GM12878 (cell line): ENCODE data around the gene PLEKHA7. TPM values are rescaled to one million over a fixed set of nuclear protein-coding genes. Genes with fewer than 3 reads are reported as not detected.
A peak's percentile ranks its signal among the peaks of the same experiment; 100 is the strongest.

Experiments
- ATAC-seq: fragments of 200-7000 bp; cut with Tn5 transposase; 3 replicates; pipeline ENCODE4 v1.9.1; 2020; ENCODE audit warnings: mild to moderate bottlenecking, moderate library complexity
- BruUV-seq: library from RNA; stranded (reverse); fragments of 400-500 nt; replicated peaks from 2 replicates; lab custom pipeline; 2021; lab: Mats Ljungman, UMichigan
- CTCF ChIA-PET: fragments of 300-600 bp; sonication (Branson Sonifier 250); formaldehyde crosslinking; extraction: SDS; loops from one replicate; lab custom pipeline; 2021; ENCODE audit warnings: inconsistent platforms; lab: Yijun Ruan, JAX
- POLR2A ChIA-PET: fragments of 350-600 bp; formaldehyde crosslinking; extraction: SDS; loops from one replicate; lab custom pipeline; 2021; ENCODE audit warnings: inconsistent platforms; lab: Charles Lee
- RAD21 ChIA-PET: fragments of 300-600 bp; sonication (Branson Sonifier 250); formaldehyde crosslinking; loops from one replicate; lab custom pipeline; 2023; ENCODE audit warnings: antibody characterized with exemption; ENCODE audit not compliant: unreplicated experiment; lab: Charles Lee
- SMC1A ChIA-PET: fragments of 300-600 bp; sonication (Branson Sonifier 250); formaldehyde crosslinking; loops from one replicate; lab custom pipeline; 2023; ENCODE audit not compliant: unreplicated experiment, uncharacterized antibody; lab: Charles Lee
- DNase-seq: peaks from one replicate; pipeline ENCODE4 v3.0.0-alpha.2; 2011; ENCODE audit warnings: low read depth, low spot score
- FAIRE-seq: peaks from 3 replicates; lab custom pipeline; 2011; peaks lifted over from hg19 to GRCh38; lab: Jason Lieb, UNC
- H2AFZ ChIP-seq: 2 replicates; pipeline ENCODE4 v1.6.0; 2011; ENCODE audit warnings: low read depth, low read length, control low read depth; ENCODE audit not compliant: control insufficient read depth
- H3K27ac ChIP-seq: 2 replicates; pipeline ENCODE4 v1.5.1; 2011; ENCODE audit warnings: control low read depth; ENCODE audit not compliant: control insufficient read depth, insufficient read depth
- H3K27me3 ChIP-seq, 2 experiments: replicated peaks in 1 of 2; 2 replicates each; pipeline versions ENCODE4 v1.6.0 to v1.6.1; 2011; ENCODE audit warnings: low read length in 1 of 2; ENCODE audit not compliant: control insufficient read depth in 2 of 2, insufficient read depth in 2 of 2
- H3K36me3 ChIP-seq, 2 experiments: 2 replicates each; pipeline ENCODE4 v1.5.1; 2011; ENCODE audit warnings: low read length in 1 of 2; ENCODE audit not compliant: control insufficient read depth in 2 of 2, insufficient read depth in 2 of 2
- H3K4me1 ChIP-seq: 2 replicates; pipeline ENCODE4 v1.6.1; 2011; ENCODE audit warnings: mild to moderate bottlenecking, low read length, moderate library complexity, mixed read lengths; ENCODE audit not compliant: control insufficient read depth, insufficient read depth
- H3K4me2 ChIP-seq: 2 replicates; pipeline ENCODE4 v1.6.0; 2011; ENCODE audit warnings: control low read depth; ENCODE audit not compliant: control insufficient read depth, insufficient read depth
- H3K4me3 ChIP-seq: fragments of 200-600 bp; sonication (generic); 2 replicates; pipeline ENCODE4 v1.5.1; 2016
- H3K79me2 ChIP-seq: 2 replicates; pipeline ENCODE4 v1.6.0; 2011; ENCODE audit warnings: low read length; ENCODE audit not compliant: control insufficient read depth, insufficient read depth
- H3K9ac ChIP-seq: 2 replicates; pipeline ENCODE4 v1.8.0; 2011; ENCODE audit warnings: low read length, control low read depth, mixed read lengths; ENCODE audit not compliant: control insufficient read depth, insufficient read depth
- H3K9me3 ChIP-seq: replicated peaks from 3 replicates; pipeline ENCODE4 v1.5.1; 2011; ENCODE audit warnings: mild to moderate bottlenecking, low read length; ENCODE audit not compliant: control insufficient read depth, insufficient read depth
- H4K20me1 ChIP-seq: 2 replicates; pipeline ENCODE4 v1.6.0; 2011; ENCODE audit not compliant: control insufficient read depth, insufficient read depth
- CBX5 ChIP-seq: sonication (generic); IDR thresholded peaks from 2 replicates; pipeline ENCODE4 v1.6.1; 2016; ENCODE audit warnings: low read depth, moderate library complexity, mild to moderate bottlenecking, inconsistent platforms
- CREM ChIP-seq: IDR thresholded peaks from 2 replicates; pipeline ENCODE4 v1.6.1; 2014; ENCODE audit warnings: antibody characterized with exemption, low read depth
- CTCF ChIP-seq, 3 experiments: IDR thresholded peaks in 2 of 3; conservative IDR thresholded peaks in 1 of 3; 2 replicates each; pipeline ENCODE4 v1.5.1; 2011; ENCODE audit warnings: low read depth in 3 of 3, low read length in 3 of 3, mild to moderate bottlenecking in 3 of 3, control low read depth in 2 of 3, moderate library complexity in 2 of 3, inconsistent platforms in 1 of 3, mixed read lengths in 1 of 3; ENCODE audit not compliant: control insufficient read depth in 2 of 3, insufficient read depth in 1 of 3; ENCODE audit errors: extremely low read depth in 1 of 3
- NR2F1 ChIP-seq: fragments of 450-650 bp; conservative IDR thresholded peaks from 2 replicates; pipeline ENCODE4 v1.6.1; 2017; ENCODE audit warnings: mild to moderate bottlenecking
- RAD51 ChIP-seq: fragments of 450-650 bp; IDR thresholded peaks from 2 replicates; pipeline ENCODE4 v1.6.1; 2016; ENCODE audit warnings: moderate library complexity, mild to moderate bottlenecking, inconsistent platforms
- TCF7 ChIP-seq: IDR thresholded peaks from 2 replicates; pipeline ENCODE4 v1.6.1; 2014; ENCODE audit warnings: antibody characterized with exemption, borderline replicate concordance
- ZNF384 ChIP-seq: IDR thresholded peaks from 2 replicates; pipeline ENCODE4 v1.6.1; 2012; ENCODE audit warnings: low read depth, mild to moderate bottlenecking, low read length, improper control_type of control experiment, borderline replicate concordance
- WGBS: methylation state at CpG from one replicate; pipeline ENCODE4 v1.1.6; 2016; ENCODE audit warnings: low lambda C conversion rate; ENCODE audit not compliant: insufficient replicate concordance, insufficient coverage; ENCODE audit errors: missing lambda C conversion rate; 5-methylcytosine and 5-hydroxymethylcytosine counted together
- in situ Hi-C: fragments of 300-500 bp; cut with MboI; formaldehyde crosslinking; loops from 9 replicates; pipeline ENCODE4 v1.14.3; 2018; ENCODE audit warnings: mixed read lengths
- intact Hi-C: fragments of 100-400 bp; cut with micrococcal nuclease; formaldehyde crosslinking; loops from one replicate; pipeline ENCODE4 v1.14.2; 2022; ENCODE audit not compliant: unreplicated experiment
- polyA plus RNA-seq, 11 experiments: library from polyadenylated mRNA; depleted of rRNA in 4 of 11; unstranded in 6 of 11; stranded (reverse) in 5 of 11; fragments of >200 nt; fragmentation: Nextera tagmentation in 4 of 11; fragmentation: Illumina TruSeq in 1 of 11; extraction: Ambion mirVana in 4 of 11; extraction: Trizol in 1 of 11; gene quantifications; 1 replicate in 1 of 11; 2 replicates in 10 of 11; pipeline versions ENCODE4 v1.2.1 to v1.2.3, GENCODE V29; 2011 to 2016; ENCODE audit warnings: inconsistent platforms in 2 of 11, missing spikeins in 2 of 11, low read depth in 1 of 11
- total RNA-seq, 4 experiments: library from RNA; depleted of rRNA in 3 of 4; stranded (reverse); fragments of >200 nt in 3 of 4; fragmentation: Illumina TruSeq in 1 of 4; extraction: Trizol in 1 of 4; gene quantifications; 2 replicates each; pipeline versions ENCODE4 v1.2.1 to v1.2.3, GENCODE V29; 2013 to 2021

The PLEKHA7 gene
- total and polyA plus RNA-seq, 10 of the 15 experiments (the other 5 are each of a cell fraction or from before 2014, with no cell fraction given), result 0.45 to 5.3 (median 2.1) TPM

- in situ Hi-C loops, result no loop called here
- CTCF ChIA-PET, result interaction anchor here (0.6 to 4.5 kb wide), 6 partner anchors 19 to 117 kb away, joined by 3 to 28 read pairs (median 8); no protein-coding TSS in a partner anchor
- no peak for FAIRE-seq
- POLR2A ChIA-PET, result interaction anchor here (1.2 kb wide), 1 partner anchor 12 kb away, joined by 3 read pairs; no protein-coding TSS in a partner anchor
- Histone ChIP-seq H3K79me2 (no peaks in the 10 kb centered on the region), H2AFZ (no peak overlapping the region), H3K36me3 (no peaks in the 10 kb centered on the region), H3K9ac (no peak overlapping the region), H3K27me3 (no peaks in the 10 kb centered on the region; a peak in 1 of 4 replicates), H3K4me1 (peaks cover 3% of the 10 kb centered on the region; the same call in 1 of the 2 replicates), H3K27ac (no peak overlapping the region), H4K20me1 (no peaks in the 10 kb centered on the region), H3K9me3 (no peaks in the 10 kb centered on the region), H3K4me2 (no peak overlapping the region), H3K4me3 (no peak overlapping the region)
- no peak for ATAC-seq
- intact Hi-C loops, result no loop called here
- no TSS peak for BruUV-seq
- WGBS, result 75% methylated on average over 3 of the region's 3 CpGs
- DNase-seq, result no peak
- no peak for TF ChIP-seq ZNF384
- TF ChIP-seq CTCF (IDR thresholded peaks at IDR 0.05 in 2 of 3, conservative IDR thresholded peaks at IDR 0.05 in 1 of 3; ENCODE audit: control insufficient read depth in 2 of 3, extremely low read depth in 1 of 3, insufficient read depth in 1 of 3, low read depth in 3 of 3, low read length in 3 of 3), result 0 out of 6 replicates have a peak, but pooled peaks of 1 of the 3 experiments have one; percentile 2
- no peak for TF ChIP-seq NR2F1
- TF ChIP-seq TCF7, result no peak
- TF ChIP-seq CREM, result no peak
- no peak for TF ChIP-seq CBX5
- no peak for TF ChIP-seq RAD51
- SMC1A ChIA-PET, result interaction anchor here (0.6 to 3.4 kb wide), 8 partner anchors 8 to 62 kb away, joined by 3 to 17 read pairs (median 9); no protein-coding TSS in a partner anchor
- RAD21 ChIA-PET, result interaction anchor here (1.3 to 1.5 kb wide), 2 partner anchors 17 to 18 kb away, joined by 3 to 4 read pairs; no protein-coding TSS in a partner anchor
Measured at GRCh38 chr11:16883174-16883573, 131.0 kb downstream of the PLEKHA7 start.
